Ovary (tissue), 3 donors: ENCODE measurements around the gene SNX18.

Source experiments
- CTCF ChIP-seq, 3 donors: fragments of 450-650 bp in 2 of 3; fragments of 200-600 bp in 1 of 3; IDR thresholded peaks; one replicate each; pipeline versions ENCODE4 v1.5.1 to v1.8.0; 2016 to 2022; ENCODE audit warnings: antibody characterized with exemption in 3 of 3, mild to moderate bottlenecking in 1 of 3
- EP300 ChIP-seq: sonication (generic); formaldehyde crosslinking; IDR thresholded peaks from one replicate; pipeline ENCODE4 v1.6.1; 2017; ENCODE audit warnings: antibody characterized with exemption
- POLR2A ChIP-seq: fragments of 450-650 bp; IDR thresholded peaks from one replicate; pipeline ENCODE4 v1.6.1; 2017; ENCODE audit warnings: antibody characterized with exemption, mild to moderate bottlenecking, moderate library complexity
- donor health status: DM: no; HTN: no; CAD: no.

DNA sequence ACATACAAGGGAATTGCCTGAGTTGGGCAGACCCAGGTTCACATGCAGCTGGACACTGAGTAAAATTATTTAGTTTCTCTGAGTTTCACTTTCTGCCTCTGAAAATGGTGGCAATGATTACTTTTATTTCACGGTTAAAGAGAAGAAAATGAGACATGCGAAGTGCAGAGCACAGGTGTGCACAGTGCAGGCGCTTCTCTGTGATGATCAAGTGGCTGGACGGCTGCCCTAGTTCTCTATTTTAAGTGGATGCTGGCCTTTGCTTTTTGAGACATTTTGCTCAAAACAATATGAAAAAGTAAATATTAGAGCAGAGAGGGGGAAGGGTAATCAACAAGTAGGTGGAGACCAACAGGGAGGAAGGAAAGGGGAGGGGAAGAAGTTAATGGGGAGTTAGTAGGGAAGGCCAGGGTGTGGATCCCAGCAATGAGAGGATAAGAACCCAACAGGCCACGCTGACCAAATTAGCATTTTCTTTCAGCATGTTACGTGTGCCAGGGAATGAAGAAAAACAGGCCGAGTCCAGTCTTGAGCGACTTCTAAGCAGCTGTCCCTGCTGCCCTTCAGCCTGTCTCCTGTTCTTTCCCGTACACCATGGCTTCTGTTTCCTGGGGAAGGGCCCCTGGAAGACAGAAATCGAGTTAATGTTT is 16.1 kb downstream of the SNX18 start:
- TF ChIP-seq CTCF (IDR thresholded peaks at IDR 0.05), result no peak
- TF ChIP-seq POLR2A, result no peak
- TF ChIP-seq EP300, result no peak
